ENCODE data around the gene PDGFD.

The PDGFD gene

DNA sequence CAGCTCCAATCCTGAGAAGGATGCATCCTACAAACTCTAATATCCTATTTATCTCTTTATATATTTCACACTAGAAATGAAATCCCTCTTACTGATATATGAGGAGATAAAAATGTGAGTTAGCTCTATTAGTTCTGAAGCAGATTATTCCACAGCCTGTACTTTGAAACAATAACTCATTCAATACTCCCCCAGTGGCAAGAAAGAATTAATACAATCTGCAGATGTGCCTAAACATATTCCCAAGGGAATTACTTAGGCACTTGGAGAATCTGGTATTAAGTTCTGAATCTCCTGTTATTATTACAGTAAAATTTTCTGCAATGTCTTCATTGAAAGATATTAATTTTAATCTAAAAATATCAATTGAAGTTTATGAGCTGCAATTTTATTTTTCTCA, 68.2 kb downstream of the PDGFD start:
- Histone ChIP-seq H3K36me3 (ENCODE audit: control insufficient read depth in 2 of 2, insufficient read depth in 2 of 2, low read length in 2 of 2) (no peaks in the 10 kb centered on the region), H3K9ac (ENCODE audit: low read length in 2 of 2) (no peak overlapping the region), H3K4me1 (ENCODE audit: control insufficient read depth, insufficient read depth, low read length) (no peaks in the 10 kb centered on the region), H3K9me3 (ENCODE audit: control insufficient read depth in 2 of 2, low read length in 2 of 2) (no peaks in the 10 kb centered on the region), H3K27ac (ENCODE audit: low read length) (no peak overlapping the region), H3K27me3 (ENCODE audit: control insufficient read depth in 1 of 2, insufficient read depth in 2 of 2, low read length in 2 of 2) (no peaks in the 10 kb centered on the region), H3K4me3 (ENCODE audit: low read length in 2 of 2) (no peak overlapping the region)

GRCh38 chr11:104094576-104094975, 69.4 kb downstream of the PDGFD start:
- Histone ChIP-seq H3K27ac (ENCODE audit: low read length) (no peak overlapping the region), H3K4me1 (ENCODE audit: control insufficient read depth, insufficient read depth, low read length) (no peaks in the 10 kb centered on the region), H3K36me3 (ENCODE audit: control insufficient read depth in 2 of 2, insufficient read depth in 2 of 2, low read length in 2 of 2) (no peaks in the 10 kb centered on the region), H3K4me3 (ENCODE audit: low read length in 2 of 2) (no peak overlapping the region), H3K27me3 (ENCODE audit: control insufficient read depth in 1 of 2, insufficient read depth in 2 of 2, low read length in 2 of 2) (no peaks in the 10 kb centered on the region), H3K9ac (ENCODE audit: low read length in 2 of 2) (no peak overlapping the region), H3K9me3 (ENCODE audit: control insufficient read depth in 2 of 2, low read length in 2 of 2) (no peaks in the 10 kb centered on the region)

GRCh38 chr11:104093426-104094280, 70.3 kb downstream of the PDGFD start:
- Histone ChIP-seq H3K9ac (ENCODE audit: low read length in 2 of 2) (no peak overlapping the region), H3K4me3 (ENCODE audit: low read length in 2 of 2) (no peak overlapping the region), H3K4me1 (ENCODE audit: control insufficient read depth, insufficient read depth, low read length) (no peaks in the 10 kb centered on the region), H3K9me3 (ENCODE audit: control insufficient read depth in 2 of 2, low read length in 2 of 2) (no peaks in the 10 kb centered on the region), H3K27ac (ENCODE audit: low read length) (no peak overlapping the region), H3K36me3 (ENCODE audit: control insufficient read depth in 2 of 2, insufficient read depth in 2 of 2, low read length in 2 of 2) (no peaks in the 10 kb centered on the region), H3K27me3 (ENCODE audit: control insufficient read depth in 1 of 2, insufficient read depth in 2 of 2, low read length in 2 of 2) (no peaks in the 10 kb centered on the region)

- no peaks in the 10 kb centered on the region for H3K4me1 ChIP-seq (ENCODE audit: control insufficient read depth, insufficient read depth, low read length)
- H3K9ac ChIP-seq (ENCODE audit: low read length in 2 of 2) = no peak overlapping the region
Measured at GRCh38 chr11:104092744-104093143, 71.2 kb downstream of the PDGFD start.

GRCh38 chr11:104091281-104092096, 72.5 kb downstream of the PDGFD start:
- no peak overlapping the region for H3K27ac ChIP-seq (ENCODE audit: low read length)
- no peak overlapping the region for H3K4me3 ChIP-seq (ENCODE audit: low read length in 2 of 2)
- H3K4me1 ChIP-seq (ENCODE audit: control insufficient read depth, insufficient read depth, low read length) = no peaks in the 10 kb centered on the region
- no peaks in the 10 kb centered on the region for H3K36me3 ChIP-seq (ENCODE audit: control insufficient read depth in 2 of 2, insufficient read depth in 2 of 2, low read length in 2 of 2)
- H3K9ac ChIP-seq (ENCODE audit: low read length in 2 of 2) = no peak overlapping the region
- H3K27me3 ChIP-seq (ENCODE audit: control insufficient read depth in 1 of 2, insufficient read depth in 2 of 2, low read length in 2 of 2) = no peaks in the 10 kb centered on the region
- no peaks in the 10 kb centered on the region for H3K9me3 ChIP-seq (ENCODE audit: control insufficient read depth in 2 of 2, low read length in 2 of 2)

More at GRCh38 chr11:104092744-104093143, 71.2 kb downstream of the PDGFD start:
- no peak overlapping the region for H3K27ac ChIP-seq (ENCODE audit: low read length)
- H3K27me3 ChIP-seq (ENCODE audit: control insufficient read depth in 1 of 2, insufficient read depth in 2 of 2, low read length in 2 of 2) = no peaks in the 10 kb centered on the region
- no peaks in the 10 kb centered on the region for H3K36me3 ChIP-seq (ENCODE audit: control insufficient read depth in 2 of 2, insufficient read depth in 2 of 2, low read length in 2 of 2)
- no peak overlapping the region for H3K4me3 ChIP-seq (ENCODE audit: low read length in 2 of 2)
- no peaks in the 10 kb centered on the region for H3K9me3 ChIP-seq (ENCODE audit: control insufficient read depth in 2 of 2, low read length in 2 of 2)

GRCh38 chr11:104090767-104091166, 73.2 kb downstream of the PDGFD start:
- no peak overlapping the region for H3K27ac ChIP-seq (ENCODE audit: low read length)
- no peaks in the 10 kb centered on the region for H3K36me3 ChIP-seq (ENCODE audit: control insufficient read depth in 2 of 2, insufficient read depth in 2 of 2, low read length in 2 of 2)
- no peaks in the 10 kb centered on the region for H3K27me3 ChIP-seq (ENCODE audit: control insufficient read depth in 1 of 2, insufficient read depth in 2 of 2, low read length in 2 of 2)
- H3K4me1 ChIP-seq (ENCODE audit: control insufficient read depth, insufficient read depth, low read length) = no peaks in the 10 kb centered on the region
- H3K9ac ChIP-seq (ENCODE audit: low read length in 2 of 2) = no peak overlapping the region
- no peak overlapping the region for H3K4me3 ChIP-seq (ENCODE audit: low read length in 2 of 2)
- no peaks in the 10 kb centered on the region for H3K9me3 ChIP-seq (ENCODE audit: control insufficient read depth in 2 of 2, low read length in 2 of 2)

DNA sequence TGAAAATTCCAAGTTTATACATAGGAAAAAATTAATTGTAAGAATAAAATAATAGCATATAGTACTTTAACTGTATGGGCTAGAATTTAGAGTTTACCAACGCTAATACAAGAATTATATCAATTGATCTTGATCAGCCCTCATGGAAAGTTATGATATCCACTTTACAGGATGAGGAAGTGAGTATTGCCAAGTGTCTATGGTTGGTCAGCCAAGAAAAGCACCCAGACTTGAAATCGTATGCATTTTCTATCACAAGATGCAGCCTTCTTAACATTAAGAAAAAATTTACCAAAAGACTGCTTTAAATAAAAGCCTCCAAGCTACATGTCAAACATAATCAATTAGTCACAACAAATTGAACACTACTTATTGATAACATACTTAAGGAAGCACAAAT, 74.5 kb downstream of the PDGFD start:
- Histone ChIP-seq H3K36me3 (ENCODE audit: control insufficient read depth in 2 of 2, insufficient read depth in 2 of 2, low read length in 2 of 2) (no peaks in the 10 kb centered on the region), H3K4me1 (ENCODE audit: control insufficient read depth, insufficient read depth, low read length) (no peaks in the 10 kb centered on the region), H3K27ac (ENCODE audit: low read length) (no peak overlapping the region), H3K4me3 (ENCODE audit: low read length in 2 of 2) (no peak overlapping the region), H3K9me3 (ENCODE audit: control insufficient read depth in 2 of 2, low read length in 2 of 2) (no peaks in the 10 kb centered on the region), H3K27me3 (ENCODE audit: control insufficient read depth in 1 of 2, insufficient read depth in 2 of 2, low read length in 2 of 2) (no peaks in the 10 kb centered on the region), H3K9ac (ENCODE audit: low read length in 2 of 2) (no peak overlapping the region)

DNA sequence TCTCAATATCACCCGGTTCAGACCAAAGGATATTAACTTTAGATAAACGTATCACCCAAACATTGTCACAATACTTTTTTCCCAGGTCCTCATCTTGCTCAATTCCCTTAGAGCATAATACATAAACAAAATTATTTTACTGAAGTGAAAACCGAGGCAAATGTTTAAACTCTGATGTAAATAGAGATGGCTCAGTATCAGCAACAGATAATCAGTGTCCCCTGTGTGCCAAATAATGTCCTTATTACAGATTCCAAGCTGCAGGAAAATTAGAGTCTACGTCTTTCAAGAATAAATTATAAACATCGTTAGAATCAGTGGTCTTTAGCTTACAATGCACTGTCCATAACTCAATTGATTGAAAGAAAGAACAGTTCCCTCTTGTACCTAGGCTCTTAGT, 77.3 kb downstream of the PDGFD start:
- Histone ChIP-seq H3K27me3 (ENCODE audit: control insufficient read depth in 1 of 2, insufficient read depth in 2 of 2, low read length in 2 of 2) (no peaks in the 10 kb centered on the region), H3K4me1 (ENCODE audit: control insufficient read depth, insufficient read depth, low read length) (no peaks in the 10 kb centered on the region), H3K9ac (ENCODE audit: low read length in 2 of 2) (no peak overlapping the region), H3K36me3 (ENCODE audit: control insufficient read depth in 2 of 2, insufficient read depth in 2 of 2, low read length in 2 of 2) (no peaks in the 10 kb centered on the region), H3K27ac (ENCODE audit: low read length) (no peak overlapping the region), H3K9me3 (ENCODE audit: control insufficient read depth in 2 of 2, low read length in 2 of 2) (no peaks in the 10 kb centered on the region), H3K4me3 (ENCODE audit: low read length in 2 of 2) (no peak overlapping the region)

GRCh38 chr11:104078995-104079394, 85.0 kb downstream of the PDGFD start:
- Histone ChIP-seq H3K9me3 (ENCODE audit: control insufficient read depth in 2 of 2, low read length in 2 of 2) (peaks cover 0 to 2% of the 10 kb centered on the region in 2 donors), H3K4me1 (ENCODE audit: control insufficient read depth, insufficient read depth, low read length) (no peaks in the 10 kb centered on the region), H3K36me3 (ENCODE audit: control insufficient read depth in 2 of 2, insufficient read depth in 2 of 2, low read length in 2 of 2) (no peaks in the 10 kb centered on the region), H3K9ac (ENCODE audit: low read length in 2 of 2) (no peak overlapping the region), H3K4me3 (ENCODE audit: low read length in 2 of 2) (no peak overlapping the region), H3K27ac (ENCODE audit: low read length) (no peak overlapping the region), H3K27me3 (ENCODE audit: control insufficient read depth in 1 of 2, insufficient read depth in 2 of 2, low read length in 2 of 2) (no peaks in the 10 kb centered on the region)

DNA sequence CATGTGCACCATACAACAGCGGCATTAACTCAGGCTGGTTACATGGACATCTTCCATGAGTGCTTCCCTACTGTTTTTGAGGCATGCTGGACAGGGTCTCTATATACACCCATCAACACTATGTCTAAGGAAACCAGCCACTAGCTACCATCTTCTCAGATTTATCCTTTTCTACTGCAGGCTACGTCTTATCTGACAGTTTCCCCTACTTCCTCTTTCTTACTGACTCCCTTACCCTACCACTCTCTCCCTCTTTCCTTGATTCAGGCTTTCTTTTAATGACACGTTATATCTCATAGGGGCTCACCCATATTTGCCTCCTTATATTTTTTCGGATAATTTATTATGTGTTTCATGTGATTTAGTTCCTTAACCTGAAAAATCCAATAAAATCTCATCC, 85.7 kb downstream of the PDGFD start:
- no peak overlapping the region for H3K4me3 ChIP-seq (ENCODE audit: low read length in 2 of 2)
- H3K36me3 ChIP-seq (ENCODE audit: control insufficient read depth in 2 of 2, insufficient read depth in 2 of 2, low read length in 2 of 2) = no peaks in the 10 kb centered on the region
- H3K9ac ChIP-seq (ENCODE audit: low read length in 2 of 2) = no peak overlapping the region
- no peak overlapping the region for H3K27ac ChIP-seq (ENCODE audit: low read length)
- no peaks in the 10 kb centered on the region for H3K4me1 ChIP-seq (ENCODE audit: control insufficient read depth, insufficient read depth, low read length)
- no peaks in the 10 kb centered on the region for H3K27me3 ChIP-seq (ENCODE audit: control insufficient read depth in 1 of 2, insufficient read depth in 2 of 2, low read length in 2 of 2)
- peaks cover 0 to 2% of the 10 kb centered on the region in 2 donors for H3K9me3 ChIP-seq (ENCODE audit: control insufficient read depth in 2 of 2, low read length in 2 of 2)

DNA sequence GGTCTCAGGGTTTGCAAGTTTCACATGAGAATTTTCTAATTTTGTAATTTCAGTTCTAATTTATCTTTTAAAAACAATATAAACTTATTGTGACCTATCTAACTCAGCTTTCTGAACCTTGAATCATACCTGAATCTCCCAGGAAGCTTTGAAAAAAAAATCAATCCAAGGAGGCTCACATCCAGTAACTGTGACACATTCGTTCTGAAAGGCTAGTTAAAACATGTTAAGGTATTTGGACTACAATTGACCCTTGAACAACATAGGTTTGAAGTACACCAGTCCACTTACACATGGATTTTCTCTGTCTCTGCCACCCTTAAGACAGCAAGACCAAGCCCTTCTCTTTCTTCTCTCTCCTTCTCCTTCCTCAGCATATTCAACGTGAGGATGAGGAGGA, 87.5 kb downstream of the PDGFD start:
- peaks cover 0 to 2% of the 10 kb centered on the region in 2 donors for H3K9me3 ChIP-seq (ENCODE audit: control insufficient read depth in 2 of 2, low read length in 2 of 2)
- no peaks in the 10 kb centered on the region for H3K4me1 ChIP-seq (ENCODE audit: control insufficient read depth, insufficient read depth, low read length)
- H3K27me3 ChIP-seq (ENCODE audit: control insufficient read depth in 1 of 2, insufficient read depth in 2 of 2, low read length in 2 of 2) = no peaks in the 10 kb centered on the region
- H3K4me3 ChIP-seq (ENCODE audit: low read length in 2 of 2) = no peak overlapping the region
- no peak overlapping the region for H3K9ac ChIP-seq (ENCODE audit: low read length in 2 of 2)
- H3K27ac ChIP-seq (ENCODE audit: low read length) = no peak overlapping the region
- no peaks in the 10 kb centered on the region for H3K36me3 ChIP-seq (ENCODE audit: control insufficient read depth in 2 of 2, insufficient read depth in 2 of 2, low read length in 2 of 2)

All from stomach smooth muscle (tissue), 2 donors.